ENCODE measurements around the gene TBC1D22B.

- TF ChIP-seq ZNF214 (tag by site-specific recombination; IDR thresholded peaks at IDR 0.05; ENCODE audit: borderline replicate concordance) (no peak), ZNF510 (tag by site-specific recombination; IDR thresholded peaks at IDR 0.05; ENCODE audit: insufficient replicate concordance) (no peak), REST (tag by site-specific recombination; IDR thresholded peaks at IDR 0.05) (no peak), CTCF (tag by site-specific recombination; IDR thresholded peaks at IDR 0.05) (peak; percentile 52), ZFP3 (tag by site-specific recombination; IDR thresholded peaks at IDR 0.05; ENCODE audit: low read depth) (no peak), TCF7L2 (IDR thresholded peaks at IDR 0.05; ENCODE audit: borderline replicate concordance, low read depth, low read length) (no peak), ZNF274 (IDR thresholded peaks at IDR 0.05; ENCODE audit: low read length) (no peak), ZNF274 (tag by site-specific recombination; IDR thresholded peaks at IDR 0.05; ENCODE audit: borderline replicate concordance) (no peak), ZNF76 (tag by site-specific recombination; IDR thresholded peaks at IDR 0.05; ENCODE audit: borderline replicate concordance, low read depth) (no peak), ZSCAN16 (tag by site-specific recombination; IDR thresholded peaks at IDR 0.05) (no peak), ZNF768 (tag by site-specific recombination; IDR thresholded peaks at IDR 0.05) (no peak), ZNF560 (tag by site-specific recombination; IDR thresholded peaks at IDR 0.05; ENCODE audit: borderline replicate concordance) (no peak)
These were observed 57.0 kb downstream of the TBC1D22B start for GRCh38 chr6:37314487-37315156.

All from HEK293 (cell line).